ENCODE measurements around the gene PPP1R1C. TPM values are rescaled to one million over a fixed set of nuclear protein-coding genes. Genes with fewer than 3 reads are reported as not detected.

PPP1R1C gene
- total RNA-seq, 1 experiment from 2014 or later = 2.7 TPM

DNA sequence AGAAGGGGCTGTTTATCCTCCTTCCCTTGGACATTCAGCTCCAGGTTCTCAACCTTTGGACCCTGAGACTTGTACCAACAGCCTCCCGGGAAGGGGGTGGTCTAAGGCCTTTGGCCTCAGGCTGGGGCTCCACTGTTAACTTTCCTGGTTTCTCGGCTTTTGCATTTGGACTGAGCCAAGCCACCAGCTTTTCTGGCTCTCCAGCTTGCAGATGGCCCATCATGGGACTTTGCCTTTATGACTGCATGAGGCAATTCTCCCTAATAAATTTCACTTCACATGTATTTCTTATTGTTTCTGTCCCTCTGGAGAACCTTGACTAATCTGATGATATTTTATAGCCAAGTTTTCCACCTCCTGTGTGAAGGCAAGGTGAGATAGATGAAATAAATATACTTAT, 180.8 kb downstream of the PPP1R1C start:
- no peak for DNase-seq (ENCODE audit: extremely low read depth, low read depth)

DNA sequence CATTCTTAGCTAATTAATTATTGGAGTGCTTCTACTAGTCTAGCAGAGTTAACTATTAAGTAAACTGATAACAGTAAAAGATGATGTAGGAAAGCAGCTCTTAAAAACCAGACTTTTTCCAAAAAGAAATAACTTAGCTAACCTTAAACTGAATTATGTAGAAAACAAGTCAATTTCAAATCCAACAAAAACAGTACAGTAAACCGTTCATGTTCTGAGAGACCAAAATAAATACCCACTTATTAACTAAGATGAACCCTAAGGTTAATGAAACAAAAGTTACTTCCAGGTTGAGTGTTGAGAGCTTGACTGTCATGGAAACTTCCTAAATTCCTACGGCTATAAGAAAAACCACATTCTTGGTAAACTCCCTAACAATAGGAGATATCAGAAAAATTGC, 181.2 kb downstream of the PPP1R1C start:
- DNase-seq (ENCODE audit: extremely low read depth, low read depth) = no peak

Small RNA genes within 50 kb of the gene (small RNA-seq; reads per million reads assigned to genes)
- gene RNA5SP113 = 0 to 0.70 reads per million in 2 experiments

Other genes with a start within 250 kb of the PPP1R1C start
- gene ITPRID2, start 94.1 kb upstream of the PPP1R1C start, total RNA-seq (2014; rRNA removed; shearing (Covaris generic)) = 146 and 168 TPM in 2 replicates

Data from NCI-H460 (cell line).